Eye (tissue), 1 donor: ENCODE data around the gene VDR.
"Not testable (repeated sequence)": the region's sequence is repeated elsewhere in the genome, so short reads cannot be mapped to it uniquely, and the experiment has no call there.

Experiments used
- DNase-seq: peaks from one replicate; pipeline ENCODE4 v3.0.0-alpha.2; 2015

Gene VDR

DNA sequence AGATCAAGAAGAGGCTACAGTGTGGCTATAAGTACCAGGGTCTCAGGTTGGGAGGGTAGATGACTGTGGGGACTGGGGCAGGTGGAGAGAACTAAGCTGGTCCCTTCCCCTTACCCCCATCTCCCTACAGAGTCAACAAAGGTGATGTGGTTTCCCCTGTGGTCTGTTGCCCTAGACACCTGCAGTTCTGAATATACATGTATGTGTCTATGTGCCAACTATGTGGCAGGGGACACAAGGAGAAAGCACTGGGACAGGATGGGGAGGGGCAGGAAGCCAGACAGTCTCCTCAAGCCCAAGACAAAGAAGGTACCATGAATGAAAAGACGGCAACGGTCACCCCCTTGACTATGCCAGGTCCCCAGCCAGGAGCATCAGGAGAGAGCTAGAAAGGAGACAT is 80.6 kb downstream of the VDR start:
- no peak for DNase-seq

DNA sequence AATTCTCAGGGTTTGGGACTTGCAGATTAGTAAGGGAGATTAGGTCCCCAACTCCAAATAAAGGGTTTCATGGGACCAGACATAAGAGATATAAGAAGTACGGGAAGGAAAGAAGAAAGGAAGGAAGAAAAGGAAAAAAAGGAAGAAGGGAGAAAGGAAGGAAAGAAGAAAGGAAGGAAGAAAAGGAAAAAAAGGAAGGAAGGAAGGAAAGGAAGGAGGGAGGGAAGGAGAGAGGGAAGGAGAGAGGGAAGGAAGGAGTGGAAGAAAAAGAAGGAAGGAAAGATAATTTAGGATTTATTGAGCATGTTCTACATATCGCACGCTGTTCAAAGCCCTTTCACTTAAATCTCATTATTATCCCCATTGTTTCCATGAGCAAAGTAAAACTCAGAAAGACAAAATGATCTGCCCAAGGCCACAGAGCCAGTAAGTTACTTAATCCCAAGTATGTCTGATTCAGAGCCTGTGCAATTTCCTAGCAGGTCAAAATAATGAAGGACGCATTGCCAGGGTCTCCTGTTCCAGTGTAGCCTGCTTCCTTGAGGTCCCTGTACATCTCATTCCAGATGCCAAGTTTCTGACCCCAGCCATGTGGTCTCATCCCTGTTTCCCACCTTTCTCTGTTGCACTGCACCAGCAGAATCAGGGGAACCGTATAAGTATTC is 81.2 kb downstream of the VDR start:
- DNase-seq: no peak

DNA sequence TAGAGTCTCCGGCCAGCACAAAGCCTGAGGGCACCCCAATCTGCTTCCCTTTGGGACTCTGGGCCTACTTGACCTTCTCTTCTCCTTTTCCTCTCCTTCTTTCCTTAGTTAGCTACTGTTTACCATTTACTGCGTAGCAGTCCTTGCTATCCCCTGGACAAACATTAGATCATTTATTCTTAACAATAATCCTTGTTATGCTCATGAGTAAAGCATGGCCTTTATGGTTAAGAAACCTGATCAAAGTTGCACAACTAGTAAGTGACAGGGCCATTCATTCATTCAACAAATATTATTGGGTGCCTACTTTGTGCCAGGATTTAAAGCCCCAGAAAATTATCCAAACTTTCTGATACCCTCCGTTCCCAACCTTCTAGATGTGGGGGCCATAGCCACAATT is 81.9 kb downstream of the VDR start:
- DNase-seq: no peak

DNA sequence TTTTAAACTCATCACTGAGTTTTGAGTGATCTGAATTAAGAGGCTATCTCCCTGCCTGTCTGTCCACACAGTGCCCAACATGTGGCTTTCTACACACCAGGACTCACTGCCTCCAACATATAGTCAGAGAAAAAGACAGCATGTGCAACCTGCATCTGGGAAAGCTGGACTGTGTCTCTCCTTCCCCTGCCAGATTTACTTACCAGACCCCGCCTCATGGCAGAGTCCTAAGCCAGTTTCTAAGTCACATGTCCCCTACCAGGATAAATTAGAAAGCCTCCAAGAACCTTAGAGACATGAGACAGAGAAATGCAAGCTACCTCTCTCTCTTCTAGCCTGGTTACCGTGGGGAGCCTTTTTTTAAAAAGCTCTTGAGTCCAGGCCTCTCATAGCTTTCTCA is 82.4 kb downstream of the VDR start:
- no peak for DNase-seq

DNA sequence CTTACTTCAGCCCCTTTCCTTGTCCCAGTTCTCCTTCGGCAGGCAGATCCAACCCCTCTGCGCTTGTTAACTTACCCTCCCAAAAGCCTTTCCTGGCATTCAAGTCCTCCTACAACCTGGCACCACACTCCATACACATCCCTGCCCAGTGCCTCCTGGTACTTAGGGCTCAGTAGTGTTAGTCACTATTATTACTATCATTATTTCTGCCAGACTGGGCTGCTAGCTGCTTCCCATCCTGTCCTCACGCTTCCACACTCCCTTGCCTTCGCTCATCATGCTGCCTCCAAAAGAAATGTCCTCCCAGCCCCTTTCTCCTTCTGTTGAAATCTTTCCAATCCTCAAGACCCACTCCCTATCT is 83.5 kb downstream of the VDR start:
- no peak for DNase-seq

DNA sequence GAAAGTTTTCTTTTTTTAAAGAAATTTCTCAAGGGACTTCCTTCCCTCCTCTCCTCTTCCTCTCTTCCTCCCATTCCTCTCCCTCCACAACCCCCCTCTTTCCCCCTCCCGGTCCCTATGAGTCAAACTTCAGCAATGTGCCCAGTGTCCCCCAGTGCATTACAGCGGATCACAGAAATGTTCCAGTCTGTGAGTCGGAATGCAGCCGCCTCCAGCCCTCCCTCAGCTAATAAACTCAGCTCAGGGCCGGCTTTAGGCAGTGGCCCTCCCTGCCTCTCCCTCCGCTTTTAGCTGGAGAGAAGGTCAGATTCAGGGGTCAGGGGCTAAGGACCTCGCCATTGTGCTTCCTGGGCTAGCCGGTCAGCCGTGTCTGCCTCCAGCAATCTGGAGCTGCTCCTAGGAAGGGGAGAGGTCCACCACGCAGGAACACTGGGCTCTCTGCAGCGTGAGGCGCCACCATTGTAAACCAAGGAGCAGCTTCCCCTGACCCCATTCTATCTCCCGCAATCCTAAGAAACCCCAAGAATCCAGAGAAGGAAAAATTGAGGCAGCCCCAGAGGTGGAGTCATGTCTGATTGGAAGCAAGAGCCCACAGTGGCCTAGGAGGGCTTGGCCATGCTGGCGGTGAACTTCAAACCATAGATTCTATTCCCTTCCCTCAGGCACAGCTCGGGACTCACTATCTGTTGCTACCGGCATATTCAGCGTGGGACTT is 84.0 kb downstream of the VDR start:
- peak; percentile 90 for DNase-seq

DNA sequence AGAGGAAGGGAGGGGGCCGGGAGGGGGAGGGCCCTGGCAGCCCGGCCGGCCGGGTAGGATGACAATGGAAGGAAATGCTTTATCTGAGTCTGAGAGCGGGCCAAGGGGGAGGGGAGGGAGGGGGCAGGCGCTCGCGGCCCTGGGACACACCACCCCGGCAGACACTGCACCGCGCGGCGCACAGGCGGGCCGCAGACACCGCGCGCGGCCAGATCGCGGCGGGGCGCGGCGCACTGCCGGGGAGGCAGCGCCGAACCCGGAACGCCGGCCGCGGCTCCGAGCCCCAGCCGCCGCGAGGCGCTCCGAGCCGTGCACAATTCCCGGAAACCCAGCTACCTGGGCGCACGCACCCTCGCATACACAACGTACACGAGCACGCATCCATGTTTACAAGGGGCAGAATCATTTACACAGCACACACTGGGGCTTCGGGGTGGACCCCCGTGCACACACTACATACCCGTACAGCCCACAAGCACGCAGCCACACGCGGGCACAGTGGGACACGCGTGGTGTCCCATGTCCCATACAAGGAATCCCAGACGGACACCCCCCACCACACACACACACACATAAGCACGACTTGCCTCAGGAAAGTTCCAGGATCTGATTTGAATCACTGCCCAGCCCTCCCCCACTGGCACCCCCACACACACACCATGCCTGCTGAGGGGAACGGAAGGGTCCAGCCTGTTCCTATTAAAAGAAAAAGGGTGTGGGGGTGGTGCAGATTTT is 84.7 kb downstream of the VDR start, which contains the start of gene HDAC7:
TSS of gene HDAC7 (minus strand) at position 8 of the 735 bp plus-strand sequence. CDS start 118 bp downstream, outside the sequence.
- peak; percentile 89 for DNase-seq

DNA sequence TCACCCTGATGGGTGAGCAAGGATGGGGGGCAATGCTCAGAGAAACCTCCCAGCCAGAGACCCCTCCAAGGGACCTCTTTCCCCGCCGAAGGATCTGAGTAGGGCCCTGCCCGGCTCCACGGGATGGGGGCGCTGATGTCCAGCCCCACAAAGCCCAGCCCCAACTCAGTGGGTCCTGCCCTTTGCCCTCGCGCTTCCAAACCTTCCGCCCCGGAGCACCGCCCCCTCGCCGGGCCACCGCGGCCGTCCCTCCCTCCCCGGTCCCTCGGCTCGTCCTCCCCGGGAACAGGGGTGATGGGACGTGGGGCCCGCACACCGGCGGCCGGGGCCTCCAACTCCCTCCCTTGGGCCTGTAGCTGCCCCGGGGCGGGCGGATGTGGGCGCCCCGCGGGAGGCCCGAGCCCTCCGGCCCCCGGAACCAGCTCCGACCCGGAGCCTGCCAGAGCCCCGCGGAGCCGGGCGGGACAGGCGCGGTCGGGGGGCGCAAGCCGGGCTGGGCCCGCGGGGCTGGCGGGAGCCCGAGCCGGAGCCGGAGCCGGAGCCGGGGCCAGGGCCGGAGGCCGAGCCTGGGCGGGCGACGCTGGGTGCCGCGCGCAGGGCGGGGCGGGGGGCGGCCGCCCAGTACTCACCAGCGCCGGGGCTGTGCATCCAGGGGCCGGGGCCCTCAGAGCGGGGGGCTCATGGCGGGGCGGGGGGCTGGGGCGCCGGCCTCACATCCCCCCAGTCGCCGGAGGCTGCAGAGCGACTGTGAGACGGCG is 85.5 kb downstream of the VDR start:
- peak; percentile 80 for DNase-seq

DNA sequence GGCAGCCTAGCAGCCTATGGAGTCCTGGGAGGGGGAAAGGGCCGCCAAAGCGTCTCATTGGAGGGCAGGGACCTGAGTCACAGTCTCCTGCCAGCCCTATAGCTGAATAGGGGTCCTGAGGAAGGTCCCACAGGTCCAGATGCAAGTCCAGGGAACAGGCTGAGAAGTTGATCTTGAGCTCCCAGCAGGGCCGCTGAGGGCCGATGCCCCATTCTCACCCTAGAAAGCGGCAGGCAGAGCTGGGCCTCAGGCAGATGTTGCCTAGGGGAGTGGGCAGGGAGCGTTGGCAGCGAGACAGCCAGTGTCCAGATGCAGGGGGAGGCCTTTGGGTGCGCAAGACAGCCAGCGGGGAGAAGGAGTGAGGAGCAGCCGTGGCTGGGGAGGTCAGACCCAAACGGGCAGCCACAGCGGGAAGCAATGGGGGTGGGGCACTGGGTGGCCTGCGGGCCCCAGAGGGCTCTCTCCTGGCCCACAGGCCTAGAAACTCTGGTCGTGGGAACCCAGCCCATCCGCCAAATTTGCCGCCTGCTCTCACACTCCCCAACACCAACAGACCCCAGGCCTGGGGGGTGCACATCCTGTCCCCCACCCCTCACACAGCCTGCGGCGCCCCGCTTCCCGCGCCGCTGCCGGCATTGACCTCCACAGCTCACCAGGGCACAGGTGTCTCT is 86.2 kb downstream of the VDR start:
- DNase-seq: peak; percentile 55

DNA sequence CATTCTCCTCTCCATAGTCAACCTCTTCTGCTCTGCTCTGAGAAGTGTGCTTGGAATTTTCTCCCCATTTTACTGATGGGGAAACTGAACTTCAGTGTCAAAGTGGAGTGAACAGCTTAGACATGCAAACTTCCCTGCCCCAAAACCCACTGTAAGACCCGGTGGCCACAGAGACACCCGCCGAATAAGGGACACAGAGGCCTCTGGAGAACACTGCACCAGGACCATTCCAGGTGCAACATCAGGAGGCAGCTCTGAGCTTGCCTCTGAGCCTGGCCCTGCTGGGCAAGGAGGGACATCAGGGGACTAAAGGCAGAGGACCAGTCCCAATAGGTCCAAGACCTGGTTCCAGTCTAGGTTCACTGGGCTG is 86.8 kb downstream of the VDR start:
- no peak for DNase-seq

DNA sequence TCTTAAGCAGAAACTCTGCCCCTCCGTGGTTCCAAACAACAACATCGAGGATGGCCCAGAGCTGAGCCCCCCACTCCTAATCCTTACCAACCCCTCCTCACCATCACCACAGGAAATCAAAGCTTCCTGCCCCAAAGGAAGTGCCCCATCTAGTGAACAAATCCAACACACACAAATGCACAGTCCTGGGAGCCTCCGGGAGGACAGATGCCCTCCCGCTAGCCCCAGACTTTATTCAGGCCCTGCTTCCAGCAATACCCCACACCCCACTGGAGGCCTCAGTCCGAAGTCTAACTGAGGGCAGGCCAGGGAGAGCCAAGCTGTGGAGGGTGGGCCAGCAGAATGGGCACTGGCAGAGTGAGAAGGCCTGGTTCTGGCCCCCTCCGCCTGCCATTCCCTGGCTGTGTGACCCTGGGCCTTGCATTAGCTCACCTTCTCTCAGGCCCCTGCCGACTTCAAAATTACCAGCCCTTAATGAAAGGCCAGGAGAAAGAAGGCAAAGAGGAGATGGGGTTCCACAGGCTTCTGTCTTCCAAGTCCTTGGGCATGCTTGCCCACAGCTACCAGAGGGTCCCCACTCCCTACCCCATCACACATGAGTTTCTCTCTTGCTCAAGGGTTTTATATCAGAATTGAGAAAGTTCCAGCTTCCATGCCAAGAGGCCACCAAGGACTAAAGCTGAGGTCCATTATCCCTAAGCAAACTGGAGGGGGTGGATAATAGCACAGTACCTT is 87.4 kb downstream of the VDR start:
- DNase-seq: no peak

DNA sequence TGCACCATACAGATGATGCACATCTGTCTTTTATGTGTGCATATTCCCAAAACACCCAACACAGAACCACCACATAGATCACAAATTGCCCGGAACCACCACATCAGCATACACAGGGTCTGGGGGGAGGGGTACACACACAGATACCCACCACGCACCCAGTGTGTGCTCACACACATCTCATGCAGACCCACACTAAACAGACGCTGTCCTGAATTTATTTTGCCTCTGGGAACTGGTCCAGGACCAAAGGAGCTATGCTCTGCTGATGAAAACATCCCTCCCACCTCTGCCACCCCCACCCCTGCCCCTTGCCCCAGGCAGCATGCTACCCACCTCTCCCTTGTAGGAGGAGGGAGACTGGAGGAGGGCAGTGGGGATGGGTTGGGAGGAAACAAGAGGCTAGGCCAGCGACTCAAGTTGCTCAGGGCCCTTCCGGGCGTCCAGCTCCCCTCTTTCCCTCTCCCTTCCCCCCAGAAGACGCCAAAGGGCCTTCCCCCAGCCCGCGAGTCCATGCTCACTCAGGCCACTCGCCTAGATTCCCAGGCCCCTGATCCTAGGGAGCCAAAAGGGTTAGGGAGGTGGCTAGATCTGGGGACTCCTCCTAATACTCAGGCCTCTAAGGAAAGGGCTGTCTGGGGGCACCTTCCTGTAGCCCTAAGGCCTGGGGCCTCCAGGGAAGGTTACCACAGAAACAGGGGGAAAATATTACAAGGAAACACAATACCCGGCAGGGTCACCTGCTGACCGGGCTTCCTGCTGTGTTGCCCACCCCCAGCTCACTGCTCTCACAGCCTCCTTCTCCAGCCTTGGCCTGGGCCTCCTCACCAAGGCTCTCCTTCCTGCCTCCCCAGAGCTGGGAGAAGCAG is 88.2 kb downstream of the VDR start:
- DNase-seq: no peak

DNA sequence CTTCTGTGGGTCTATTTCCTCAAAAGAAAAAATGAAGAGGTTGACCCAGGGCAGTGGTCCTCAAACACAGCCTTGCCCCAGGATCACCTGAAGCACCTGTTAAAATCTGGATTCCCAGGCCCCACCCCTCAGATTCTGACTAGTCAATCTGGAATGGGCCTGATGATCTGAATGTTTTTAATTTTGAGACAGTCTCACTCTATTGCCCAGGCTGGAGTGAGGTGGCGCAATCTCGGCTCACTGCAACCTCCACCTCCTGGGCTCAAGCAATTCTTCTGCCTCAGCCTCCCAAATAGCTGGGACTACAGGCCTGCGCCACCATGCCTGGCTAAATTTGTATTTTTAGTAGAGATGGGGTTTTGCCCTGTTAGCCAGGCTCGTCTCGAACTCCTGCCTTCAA is 89.3 kb downstream of the VDR start:
- not testable (repeated sequence) for DNase-seq

DNA sequence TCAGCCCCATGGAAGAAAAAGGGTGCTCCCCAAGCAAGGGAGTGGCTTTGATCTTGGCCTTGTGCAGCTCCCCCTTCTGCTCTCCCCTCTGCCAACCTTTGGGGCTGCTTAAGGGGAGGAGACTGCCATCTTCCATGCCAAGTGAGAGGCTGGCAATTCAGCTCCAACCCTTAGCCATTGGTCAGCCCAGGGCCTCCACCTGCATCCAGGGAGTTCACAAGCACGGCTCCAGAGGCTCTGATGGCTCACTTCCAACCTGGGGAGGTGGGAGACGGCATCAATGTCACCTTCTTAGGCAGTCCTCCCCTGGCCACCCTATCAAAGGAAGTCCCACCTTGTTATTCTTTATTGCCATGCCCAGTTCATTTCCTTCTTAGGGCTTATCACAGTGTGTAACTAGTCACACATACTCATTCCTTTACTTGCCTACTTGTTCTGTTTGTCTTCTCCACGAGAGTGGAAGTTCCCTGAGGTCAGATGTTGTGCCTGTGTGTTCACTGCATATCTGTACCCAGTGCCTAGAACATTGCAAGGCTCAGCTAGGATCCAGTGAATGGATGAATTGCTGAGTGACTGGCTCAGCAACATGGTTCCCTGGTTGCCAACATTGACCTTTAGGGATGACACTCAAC is 90.1 kb downstream of the VDR start:
- no peak for DNase-seq

DNA sequence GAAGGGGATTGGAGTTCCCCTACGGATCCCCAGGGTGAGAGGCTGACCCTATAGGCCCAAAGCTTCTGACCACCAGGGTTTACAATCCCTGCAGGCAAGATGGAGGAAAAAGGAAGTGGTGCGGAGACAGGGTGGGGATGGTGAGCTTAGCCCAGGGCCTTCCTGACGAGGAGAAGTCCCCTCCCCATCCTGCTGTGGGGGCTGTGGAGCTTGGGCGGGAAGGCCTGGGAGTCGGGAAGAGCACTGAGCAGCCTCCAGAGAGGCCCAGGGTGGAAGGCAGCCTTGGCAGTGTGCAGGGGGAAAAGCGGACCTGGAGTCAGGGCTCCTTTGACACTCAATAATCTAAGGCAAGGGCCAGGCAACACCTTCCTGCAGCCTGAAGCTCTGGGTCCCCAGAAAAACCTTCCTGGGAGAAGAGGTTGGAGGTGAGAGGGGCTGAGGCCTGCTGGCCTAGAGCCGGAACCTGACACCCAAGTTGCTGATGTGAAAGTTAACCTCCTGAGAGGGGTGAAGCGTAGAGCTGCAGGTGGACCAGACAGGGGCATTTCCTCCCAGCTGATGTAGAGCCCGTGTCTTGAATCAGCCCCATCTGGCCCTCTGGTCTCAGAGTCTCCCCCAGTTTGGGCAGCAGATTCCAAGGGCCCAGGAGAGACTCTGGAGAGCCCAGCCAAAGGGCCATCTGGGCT is 91.1 kb downstream of the VDR start:
- DNase-seq: no peak

DNA sequence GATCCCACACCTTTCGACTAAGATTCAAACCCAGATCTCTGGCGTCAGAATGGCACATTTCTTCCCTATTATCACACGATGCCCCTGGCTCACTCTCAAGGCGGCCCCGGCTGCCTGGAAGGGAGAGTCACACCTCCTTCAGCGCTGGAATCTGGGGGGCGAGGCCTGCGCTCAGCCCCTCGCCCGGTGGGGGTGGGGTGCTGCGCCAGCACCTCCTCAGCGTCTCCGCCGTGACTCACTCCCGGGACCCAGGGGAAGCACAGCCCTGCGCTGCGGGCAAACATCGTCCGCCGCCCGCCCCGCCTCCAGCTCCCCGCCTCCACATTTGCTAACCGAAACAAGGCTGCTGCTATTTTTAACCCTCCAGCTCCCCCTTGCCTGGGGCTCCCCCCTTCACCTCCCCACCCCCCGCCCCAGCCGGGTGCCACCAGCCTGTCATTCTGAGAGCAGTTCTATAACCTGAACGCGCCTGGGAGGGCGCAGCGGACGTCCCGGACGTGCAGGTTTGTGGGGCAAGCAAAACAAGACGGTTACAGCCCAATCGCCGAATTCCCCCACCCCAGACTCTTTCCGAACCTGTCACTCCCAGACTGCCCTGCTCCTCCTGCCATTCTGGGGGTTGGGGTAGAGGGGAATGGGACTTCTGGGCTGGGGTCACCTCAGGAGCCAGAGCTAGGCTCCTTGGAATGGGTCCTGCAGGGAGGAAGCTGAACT is 91.8 kb downstream of the VDR start:
- peak; percentile 89 for DNase-seq

DNA sequence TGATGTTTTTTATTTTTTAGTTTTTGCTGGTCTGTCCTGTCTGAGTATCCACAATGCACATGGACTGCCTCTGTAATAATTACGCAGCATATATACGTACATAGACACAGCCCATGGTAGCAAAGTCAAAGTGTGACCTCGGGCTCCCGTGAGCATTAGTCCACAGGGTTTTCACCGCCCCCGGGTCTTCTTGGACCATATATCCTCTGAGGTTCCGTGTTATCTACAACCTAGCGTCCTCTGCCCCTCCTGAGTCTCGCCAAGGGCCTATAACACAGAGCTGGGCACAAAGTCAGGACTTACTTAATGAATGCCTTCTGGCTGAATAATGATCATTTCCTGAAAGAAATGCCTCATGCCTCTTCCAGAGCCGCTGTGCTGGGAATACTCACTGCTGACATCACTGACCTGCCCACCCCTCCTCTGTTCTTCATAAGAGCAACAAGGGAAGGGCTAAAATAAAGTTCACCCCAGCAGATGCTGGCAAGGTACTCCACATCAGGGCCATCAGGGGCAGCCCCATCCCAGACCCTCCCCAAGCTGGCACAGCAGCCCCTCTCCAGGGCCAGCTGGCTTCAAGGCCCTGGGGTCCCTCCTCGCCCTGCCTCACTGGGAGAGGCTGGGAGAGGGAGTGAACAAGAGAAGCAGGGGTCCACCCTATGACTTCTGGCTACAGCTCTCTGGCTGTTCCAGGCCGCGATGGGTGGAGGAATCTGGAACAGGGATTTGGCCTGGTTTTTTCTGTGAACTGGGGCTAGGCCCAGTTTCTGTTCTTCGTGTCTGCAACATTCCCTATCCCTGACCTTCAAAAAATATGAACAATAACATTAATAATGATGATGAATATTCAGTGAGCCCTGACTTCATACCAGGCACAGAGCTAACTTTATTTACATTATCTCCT is 93.0 kb downstream of the VDR start:
- DNase-seq: no peak

DNA sequence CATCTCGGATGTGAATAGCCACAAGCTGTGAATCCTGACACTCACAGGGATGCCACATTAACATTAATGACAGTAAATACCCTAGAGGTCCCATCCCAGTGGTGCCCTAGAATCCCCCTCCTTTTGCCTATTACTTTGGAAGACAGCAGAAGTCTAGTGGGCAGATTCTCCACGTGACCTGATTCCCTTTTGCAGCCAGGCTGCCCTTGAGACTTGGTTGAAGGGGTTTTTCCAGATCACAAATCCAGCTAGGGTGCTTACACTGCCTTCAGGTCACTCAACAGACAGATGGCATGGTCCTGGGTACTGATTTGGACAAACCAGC is 93.8 kb downstream of the VDR start:
- DNase-seq: no peak
